ENCODE data around the gene CSRNP2.
A peak's percentile ranks its signal among the peaks of the same experiment; 100 is the strongest.

CSRNP2 gene

DNA sequence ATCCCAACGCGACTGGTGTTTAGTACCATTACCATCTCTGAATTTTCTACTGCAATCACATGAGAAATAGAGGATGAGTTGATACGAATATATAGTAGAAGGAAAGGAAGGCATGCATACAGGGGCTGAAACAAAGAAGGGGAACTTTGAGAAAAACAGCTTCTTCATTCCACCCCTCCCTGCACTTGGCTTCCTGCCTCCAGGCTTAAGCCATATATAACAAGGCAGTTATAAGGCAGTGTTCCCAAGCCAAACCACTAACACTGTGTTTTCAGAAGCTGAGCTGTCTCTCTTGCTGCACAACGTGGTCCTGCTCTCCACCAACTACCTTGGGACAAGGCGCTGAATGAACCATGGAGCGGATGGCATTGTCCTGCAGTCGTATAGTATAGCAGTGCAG lies 24.3 kb downstream of the CSRNP2 start:
- no peak for DNase-seq (ENCODE audit: low spot score)
- H3K27ac ChIP-seq: peak overlapping the region; percentile 40; the same call in 1 of the 2 replicates
- TF ChIP-seq, protein P1, sequence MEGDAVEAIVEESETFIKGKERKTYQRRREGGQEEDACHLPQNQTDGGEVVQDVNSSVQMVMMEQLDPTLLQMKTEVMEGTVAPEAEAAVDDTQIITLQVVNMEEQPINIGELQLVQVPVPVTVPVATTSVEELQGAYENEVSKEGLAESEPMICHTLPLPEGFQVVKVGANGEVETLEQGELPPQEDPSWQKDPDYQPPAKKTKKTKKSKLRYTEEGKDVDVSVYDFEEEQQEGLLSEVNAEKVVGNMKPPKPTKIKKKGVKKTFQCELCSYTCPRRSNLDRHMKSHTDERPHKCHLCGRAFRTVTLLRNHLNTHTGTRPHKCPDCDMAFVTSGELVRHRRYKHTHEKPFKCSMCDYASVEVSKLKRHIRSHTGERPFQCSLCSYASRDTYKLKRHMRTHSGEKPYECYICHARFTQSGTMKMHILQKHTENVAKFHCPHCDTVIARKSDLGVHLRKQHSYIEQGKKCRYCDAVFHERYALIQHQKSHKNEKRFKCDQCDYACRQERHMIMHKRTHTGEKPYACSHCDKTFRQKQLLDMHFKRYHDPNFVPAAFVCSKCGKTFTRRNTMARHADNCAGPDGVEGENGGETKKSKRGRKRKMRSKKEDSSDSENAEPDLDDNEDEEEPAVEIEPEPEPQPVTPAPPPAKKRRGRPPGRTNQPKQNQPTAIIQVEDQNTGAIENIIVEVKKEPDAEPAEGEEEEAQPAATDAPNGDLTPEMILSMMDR (conservative IDR thresholded peaks at IDR 0.05; ENCODE audit: low read depth): no peak
- ChIA-PET POLR2A (ENCODE audit: low non-redundant PET) (interaction anchor here (0.6 to 1.2 kb wide), 2 partner anchors 10 to 18 kb away, joined by 3 to 4 read pairs; partner anchors contain the start of gene LETMD1), CTCF (interaction anchor here (0.6 kb wide), 1 partner anchor 31 kb away, joined by 3 read pairs; no protein-coding TSS in a partner anchor)

DNA sequence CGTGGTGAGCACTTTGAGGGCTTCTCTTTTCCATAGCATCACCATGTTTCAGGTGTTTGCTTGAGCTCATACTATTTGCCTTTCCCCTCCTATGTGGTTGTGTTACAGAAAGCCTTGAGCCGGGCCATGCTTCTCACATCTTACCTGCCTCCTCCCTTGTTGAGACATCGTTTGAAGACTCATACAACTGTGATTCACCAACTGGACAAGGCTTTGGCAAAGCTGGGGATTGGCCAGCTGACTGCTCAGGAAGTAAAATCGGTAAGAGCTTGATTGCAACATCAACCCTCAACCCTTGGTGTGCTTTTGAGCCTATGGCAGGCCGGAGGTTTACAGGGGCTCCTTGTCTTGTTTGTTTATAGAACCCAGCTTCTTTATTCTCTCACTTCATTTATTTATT lies 27.2 kb downstream of the CSRNP2 start:
- CTCF ChIA-PET: no interaction called here
- peak; percentile 84 for DNase-seq (ENCODE audit: low spot score)
- POLR2A ChIA-PET (ENCODE audit: low non-redundant PET): no interaction called here
- TF ChIP-seq, protein P1 (conservative IDR thresholded peaks at IDR 0.05; ENCODE audit: low read depth): no peak
- H3K27ac ChIP-seq: peak overlapping the region; percentile 23

DNA sequence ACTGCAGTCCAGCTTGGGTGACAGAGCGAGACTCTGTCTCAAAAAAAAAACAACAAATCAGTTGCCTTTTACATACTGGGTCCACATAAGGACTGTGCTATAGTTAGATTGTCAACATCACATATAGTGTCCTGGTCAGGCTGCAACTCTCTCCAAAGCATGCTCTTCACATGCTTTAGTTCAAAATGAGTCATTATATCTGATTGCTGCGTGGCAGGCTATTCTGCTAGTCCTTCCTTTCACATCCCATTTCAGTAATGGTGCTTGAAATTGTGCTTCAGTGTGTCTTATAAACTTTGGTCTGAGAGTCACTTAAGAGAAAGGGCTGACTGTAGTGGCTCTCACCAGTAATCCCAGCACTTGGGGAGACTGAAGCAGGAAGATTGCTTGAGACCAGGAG lies 28.3 kb downstream of the CSRNP2 start:
- H3K27ac ChIP-seq: no peak overlapping the region
- ChIA-PET POLR2A (ENCODE audit: low non-redundant PET) (no interaction called here), CTCF (no interaction called here)
- TF ChIP-seq, protein P1 (conservative IDR thresholded peaks at IDR 0.05; ENCODE audit: low read depth): no peak
- DNase-seq (ENCODE audit: low spot score): no peak

DNA sequence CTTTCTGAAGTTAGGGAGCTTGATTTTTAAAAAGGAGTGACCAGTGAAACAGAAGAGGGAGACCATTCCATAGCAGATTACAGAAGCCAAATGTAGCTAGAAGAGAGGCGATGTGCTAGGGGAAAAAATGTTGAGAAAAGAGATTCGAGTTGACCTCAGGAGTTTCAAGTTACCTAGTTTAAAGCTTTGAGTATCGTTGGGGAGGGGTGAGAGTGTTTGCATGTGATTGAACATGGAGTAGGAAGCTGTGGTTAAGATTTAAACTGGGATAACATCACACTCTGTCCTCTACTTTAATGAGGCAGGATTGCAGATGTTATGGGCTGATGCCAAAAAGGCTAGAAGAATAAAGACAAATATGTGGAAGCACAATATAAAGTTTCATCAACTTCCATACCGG lies 31.6 kb downstream of the CSRNP2 start:
- ChIA-PET CTCF (no interaction called here), POLR2A (ENCODE audit: low non-redundant PET) (no interaction called here)
- no peak for DNase-seq (ENCODE audit: low spot score)

DNA sequence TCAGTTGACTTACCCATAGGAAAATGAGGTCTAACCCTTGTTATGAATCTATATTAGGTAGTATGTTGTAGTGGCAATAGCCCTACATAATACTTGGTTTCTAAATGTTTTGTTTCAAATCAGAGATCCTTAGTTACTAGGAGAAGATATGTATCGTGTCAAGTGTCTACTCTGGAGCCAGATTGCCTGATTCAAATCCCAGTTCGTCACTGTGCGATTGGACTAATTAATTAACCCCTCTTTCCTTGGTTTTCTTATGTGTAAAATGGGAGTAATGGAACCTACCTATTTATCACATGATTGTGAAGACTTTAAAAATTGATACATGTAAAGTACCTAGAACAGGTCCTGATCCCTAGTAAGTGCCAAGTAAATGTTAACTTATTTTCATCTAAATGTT lies 33.9 kb downstream of the CSRNP2 start:
- POLR2A ChIA-PET (ENCODE audit: low non-redundant PET): interaction anchor here (1.5 kb wide), 1 partner anchor 10 kb away, joined by 4 read pairs; no protein-coding TSS in a partner anchor
- TF ChIP-seq, protein P1 (conservative IDR thresholded peaks at IDR 0.05; ENCODE audit: low read depth): no peak
- no peak for DNase-seq (ENCODE audit: low spot score)
- H3K27ac ChIP-seq: no peak overlapping the region
- CTCF ChIA-PET: no interaction called here

More for the DNA sequence above, 31.6 kb downstream of the CSRNP2 start:
- TF ChIP-seq, protein P1 (conservative IDR thresholded peaks at IDR 0.05; ENCODE audit: low read depth): no peak
- no peak overlapping the region for H3K27ac ChIP-seq

DNA sequence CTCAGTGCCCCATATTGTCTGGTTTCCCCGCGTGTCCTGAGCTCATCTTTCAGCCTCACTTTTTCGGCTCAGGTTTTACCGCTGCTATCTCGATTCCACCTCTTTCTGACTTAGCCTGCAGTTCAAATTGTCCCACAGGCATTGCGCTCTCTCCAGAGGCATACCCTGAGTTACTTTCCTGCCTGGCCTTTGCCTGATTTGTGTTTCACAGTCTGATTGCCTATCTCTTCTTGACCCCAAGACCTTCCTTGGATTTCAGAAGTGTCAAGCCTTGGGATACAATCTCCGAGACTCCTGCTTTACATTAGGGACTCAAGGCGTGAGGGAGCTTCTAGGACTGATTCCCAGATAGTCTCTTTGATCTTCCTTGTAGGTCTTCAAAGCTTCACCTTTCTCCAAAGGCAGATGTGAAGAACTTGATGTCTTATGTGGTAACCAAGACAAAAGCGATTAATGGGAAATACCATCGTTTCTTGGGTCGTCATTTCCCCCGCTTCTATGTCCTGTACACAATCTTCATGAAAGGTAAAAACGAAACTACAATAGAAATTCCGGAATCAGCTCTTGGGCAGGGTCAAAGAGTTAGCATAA lies 34.6 kb downstream of the CSRNP2 start:
- TF ChIP-seq, protein P1 (conservative IDR thresholded peaks at IDR 0.05; ENCODE audit: low read depth): no peak
- no peak for DNase-seq (ENCODE audit: low spot score)
- POLR2A ChIA-PET (ENCODE audit: low non-redundant PET): interaction anchor here (0.6 to 1.5 kb wide), 2 partner anchors 11 to 191 kb away, joined by 4 to 11 read pairs; no protein-coding TSS in a partner anchor

More for the DNA sequence above, 34.6 kb downstream of the CSRNP2 start:
- H3K27ac ChIP-seq: peak overlapping the region; percentile 89
- CTCF ChIA-PET: interaction anchor here (0.5 kb wide), 2 partner anchors 24 to 1200 kb away, joined by 3 to 4 read pairs; no protein-coding TSS in a partner anchor
